Left kidney (tissue), 2 donors: Measurements from ENCODE around the gene SMIM13. TPM values are rescaled to one million over a fixed set of nuclear protein-coding genes. Genes with fewer than 3 reads are reported as not detected.

ENCODE experiments used
- DNase-seq: peaks from one replicate; pipeline ENCODE4 v3.0.0-alpha.2; 2013
- polyA plus RNA-seq: library from polyadenylated mRNA; unstranded; fragments of 120-200 nt; gene quantifications from one replicate; pipeline ENCODE4 v1.2.1, GENCODE V29; 2013; ENCODE audit not compliant: insufficient read length

The SMIM13 gene
- polyA plus RNA-seq, 1 donor, result 19.5 TPM

GRCh38 chr6:11185204-11185842 lies 91.7 kb downstream of the SMIM13 start:
- DNase-seq, result no peak

- DNase-seq, result no peak
Measured at GRCh38 chr6:11187301-11187700, 93.7 kb downstream of the SMIM13 start.

Other genes starting within 250 kb of the SMIM13 start
- gene GCM2, start 211.8 kb upstream of the SMIM13 start, polyA plus RNA-seq, result 0.05 TPM
- gene SYCP2L, start 206.8 kb upstream of the SMIM13 start, polyA plus RNA-seq, result 7.9 TPM
- gene ELOVL2, start 49.5 kb upstream of the SMIM13 start, polyA plus RNA-seq, result 12.4 TPM
- 0.13 TPM for gene ERVFRD-1, start 17.9 kb downstream of the SMIM13 start, polyA plus RNA-seq
- gene NEDD9, start 138.8 kb downstream of the SMIM13 start, polyA plus RNA-seq, result 67.0 TPM